CD4-positive, alpha-beta T cell treated with Interleukin-4 for 4 hours (primary cell): Measurements from ENCODE around the gene EXOC3.
"Not testable (repeated sequence)": the region's sequence is repeated elsewhere in the genome, so short reads cannot be mapped to it uniquely, and the experiment has no call there.

Source experiments
- DNase-seq: peaks from one replicate; pipeline ENCODE4 v3.0.0-alpha.2; 2020

Gene EXOC3

DNA sequence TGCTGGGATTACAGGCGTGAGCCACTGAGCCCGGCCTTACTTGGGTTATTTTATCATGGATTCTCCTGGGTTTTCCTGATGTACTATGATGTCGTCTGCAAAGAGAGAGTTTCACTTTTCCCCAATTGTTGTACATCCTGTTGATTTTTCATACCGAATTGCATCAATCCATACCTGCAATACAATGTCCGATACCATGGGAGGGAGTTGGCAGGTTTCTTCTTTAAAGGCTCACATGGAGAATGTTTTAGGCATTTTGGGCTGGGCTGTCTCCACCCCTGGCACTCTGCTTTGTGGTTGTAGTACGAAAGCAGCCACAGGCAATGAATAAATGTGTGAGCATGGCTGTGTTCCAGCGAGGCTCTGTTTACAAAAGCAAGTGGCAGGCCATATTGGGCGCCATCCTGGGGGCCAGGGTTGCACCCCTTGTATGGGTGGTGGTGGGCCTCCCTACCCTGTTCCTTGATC is 35.1 kb upstream of the EXOC3 start:
- no peak for DNase-seq

DNA sequence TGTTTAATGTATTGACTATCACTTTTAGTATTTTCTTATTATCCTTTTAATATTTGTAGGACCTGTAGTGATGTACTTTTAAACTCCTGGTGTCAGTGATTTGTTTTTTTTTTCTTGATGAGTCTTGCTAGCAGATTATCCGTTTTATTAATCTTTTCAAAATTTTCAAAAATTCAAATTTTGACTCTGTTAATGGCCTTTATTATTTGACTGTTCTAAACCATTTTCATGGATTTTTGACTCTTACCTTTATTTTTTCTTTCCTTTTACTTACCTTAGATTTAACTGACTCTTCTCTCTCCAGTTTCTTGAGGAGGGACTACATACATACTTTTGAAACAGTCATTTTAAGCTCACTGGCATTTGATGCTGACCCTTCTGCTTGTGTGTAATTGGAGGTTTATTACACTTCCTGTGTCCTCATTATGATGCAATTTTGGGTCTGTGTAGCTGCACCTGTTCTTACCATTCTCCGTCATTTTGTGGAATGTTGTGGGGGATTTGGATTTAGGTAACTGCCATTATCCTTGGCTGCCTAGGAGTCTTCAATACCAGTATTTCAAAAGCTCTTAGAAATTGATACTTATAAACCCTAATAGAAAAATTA is 32.0 kb upstream of the EXOC3 start:
- DNase-seq = no peak

DNA sequence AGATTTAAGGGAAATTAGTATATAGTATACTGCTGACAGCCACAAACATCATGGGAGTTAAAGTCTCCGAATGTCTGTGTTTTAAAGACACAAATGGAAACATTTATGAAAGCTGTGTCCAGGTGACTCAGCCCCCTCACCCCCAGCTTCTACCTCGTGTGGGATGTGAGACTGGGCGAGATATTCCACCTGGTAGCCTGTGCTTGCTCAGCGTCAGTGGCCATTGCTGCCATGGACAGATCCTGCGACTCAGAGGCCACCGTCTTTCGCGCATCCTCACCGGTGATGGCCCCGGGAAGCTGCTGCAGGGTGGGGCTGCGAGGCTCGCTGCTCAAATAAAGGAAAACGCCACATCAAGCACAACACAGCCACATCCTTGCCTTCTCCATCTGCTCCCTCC is 31.2 kb upstream of the EXOC3 start:
- no peak for DNase-seq

DNA sequence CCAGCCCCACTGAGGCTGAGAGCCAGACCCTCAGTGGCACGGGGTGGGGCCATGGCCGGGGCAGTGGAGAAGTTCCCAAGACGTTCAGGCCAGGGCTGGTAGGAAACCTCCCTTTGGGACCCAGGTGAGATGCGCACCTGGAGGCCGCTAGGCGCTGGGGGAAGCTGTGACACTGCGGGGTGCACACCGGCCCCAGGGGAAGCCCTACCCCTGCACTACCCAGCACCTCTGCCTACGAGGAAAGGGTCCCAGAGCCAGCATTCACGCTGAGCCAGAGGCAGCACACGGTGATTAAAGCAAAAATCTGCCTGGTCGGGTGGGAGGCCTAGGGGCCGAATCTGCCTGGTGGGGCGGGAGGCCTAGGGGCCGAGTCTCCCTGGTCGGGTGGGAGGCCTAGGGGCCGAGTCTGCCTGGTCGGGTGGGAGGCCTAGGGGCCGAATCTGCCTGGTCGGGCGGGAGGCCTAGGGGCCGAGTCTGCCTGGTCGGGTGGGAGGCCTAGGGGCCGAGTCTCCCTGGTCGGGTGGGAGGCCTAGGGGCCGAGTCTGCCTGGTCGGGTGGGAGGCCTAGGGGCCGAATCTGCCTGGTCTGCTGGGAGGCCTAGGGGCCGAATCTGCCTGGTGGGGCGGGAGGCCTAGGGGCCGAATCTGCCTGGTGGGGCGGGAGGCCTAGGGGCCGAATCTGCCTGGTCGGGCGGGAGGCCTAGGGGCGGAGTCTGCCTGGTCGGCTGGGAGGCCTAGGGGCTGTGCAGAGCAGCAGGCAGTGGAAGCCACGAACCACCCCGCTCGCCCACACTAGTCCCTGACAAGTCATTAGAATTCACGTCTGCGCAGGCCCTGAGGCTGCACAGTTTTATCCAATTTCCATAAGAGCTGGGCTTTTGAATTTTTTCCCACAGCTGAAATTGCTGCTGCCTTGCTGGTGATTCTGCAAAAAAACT is 27.7 kb upstream of the EXOC3 start:
- not testable (repeated sequence) for DNase-seq

DNA sequence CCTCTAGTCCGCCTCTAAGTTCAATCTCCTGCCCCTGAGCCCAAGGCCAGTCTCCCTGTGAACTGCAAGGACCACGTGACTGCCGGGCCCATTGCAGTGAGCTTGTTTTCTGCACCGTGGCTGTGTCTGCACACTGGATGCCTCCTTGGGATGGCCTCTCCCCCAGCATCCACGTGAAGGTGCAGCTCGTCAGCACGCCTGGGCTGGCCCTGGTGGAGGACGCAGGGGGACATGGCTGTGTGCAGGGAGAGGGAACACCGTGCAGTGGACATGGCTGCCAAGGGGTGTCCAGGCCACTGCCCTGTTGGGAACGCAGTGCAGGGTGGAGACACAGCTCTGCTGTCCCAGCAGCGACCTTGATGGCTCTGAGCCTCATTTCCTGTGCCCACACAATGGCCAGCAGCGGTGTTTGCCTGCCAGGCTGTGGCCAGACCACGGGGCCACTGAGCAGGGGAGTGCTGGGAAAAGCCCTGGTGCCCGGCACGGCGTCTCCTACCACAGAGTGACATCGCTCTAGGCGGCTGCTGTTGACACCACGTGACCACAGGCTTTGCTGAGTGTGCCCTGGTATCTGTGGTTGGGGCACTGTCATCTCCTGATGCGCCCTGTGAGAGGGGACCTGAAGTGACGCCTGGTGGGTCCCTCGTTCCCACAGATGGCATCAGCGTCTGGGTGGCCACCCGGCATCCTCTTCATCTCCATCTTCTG is 26.9 kb upstream of the EXOC3 start:
- no peak for DNase-seq

DNA sequence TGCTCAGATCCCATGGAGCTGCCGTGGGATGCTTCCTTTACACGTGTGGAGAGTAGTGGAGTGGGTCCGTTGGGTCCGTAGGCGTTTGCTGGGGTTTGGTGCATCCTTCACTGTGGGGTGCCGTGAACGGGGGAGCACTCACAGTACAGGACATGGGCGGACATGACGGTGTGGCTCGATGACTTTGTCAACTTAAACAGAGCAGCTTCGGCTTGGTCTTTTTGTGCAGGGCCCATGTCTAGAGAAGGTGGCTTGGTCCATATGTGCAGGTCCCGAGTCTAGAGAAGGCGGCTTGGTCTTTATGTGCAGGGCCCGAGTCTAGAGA is 26.4 kb upstream of the EXOC3 start:
- DNase-seq = no peak

DNA sequence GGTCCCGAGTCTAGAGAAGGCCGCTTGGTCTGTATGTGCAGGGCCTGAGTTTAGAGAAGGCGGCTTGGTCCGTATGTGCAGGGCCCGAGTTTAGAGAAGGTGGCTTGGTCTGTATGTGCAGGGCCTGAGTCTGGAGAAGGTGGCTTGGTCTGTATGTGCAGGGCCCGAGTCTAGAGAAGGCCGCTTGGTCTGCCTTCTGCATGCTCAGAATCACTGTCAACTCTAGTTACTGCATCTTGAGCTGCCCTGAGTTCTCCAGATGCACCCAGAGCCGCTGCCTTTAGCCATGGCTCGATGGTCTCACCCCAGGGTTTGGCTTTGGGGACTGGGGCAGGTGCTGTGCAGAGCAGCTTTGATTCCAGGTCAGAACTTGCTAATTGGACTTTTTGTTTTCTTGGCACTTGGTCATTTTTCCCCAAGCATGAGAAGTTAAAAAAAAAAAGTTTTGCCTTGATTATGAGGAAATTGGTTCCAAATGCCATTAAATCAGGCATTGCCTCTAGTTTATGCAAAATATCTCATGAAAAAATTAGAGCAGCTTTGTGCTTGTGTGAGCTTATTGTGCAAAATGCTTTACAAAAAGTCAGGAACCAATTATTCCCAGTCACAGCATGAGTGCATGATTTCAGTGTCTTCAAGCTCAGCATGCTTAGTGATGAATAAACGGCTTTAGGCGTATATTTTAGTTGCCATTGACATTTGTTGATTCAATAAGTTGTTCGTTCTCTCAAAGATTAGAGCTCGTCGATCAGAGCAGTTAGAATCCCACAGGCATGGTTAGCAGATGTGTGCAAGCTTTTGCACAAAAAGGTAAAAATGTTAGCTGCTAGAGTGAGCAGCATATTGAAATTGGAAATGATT is 25.4 kb upstream of the EXOC3 start:
- no peak for DNase-seq

DNA sequence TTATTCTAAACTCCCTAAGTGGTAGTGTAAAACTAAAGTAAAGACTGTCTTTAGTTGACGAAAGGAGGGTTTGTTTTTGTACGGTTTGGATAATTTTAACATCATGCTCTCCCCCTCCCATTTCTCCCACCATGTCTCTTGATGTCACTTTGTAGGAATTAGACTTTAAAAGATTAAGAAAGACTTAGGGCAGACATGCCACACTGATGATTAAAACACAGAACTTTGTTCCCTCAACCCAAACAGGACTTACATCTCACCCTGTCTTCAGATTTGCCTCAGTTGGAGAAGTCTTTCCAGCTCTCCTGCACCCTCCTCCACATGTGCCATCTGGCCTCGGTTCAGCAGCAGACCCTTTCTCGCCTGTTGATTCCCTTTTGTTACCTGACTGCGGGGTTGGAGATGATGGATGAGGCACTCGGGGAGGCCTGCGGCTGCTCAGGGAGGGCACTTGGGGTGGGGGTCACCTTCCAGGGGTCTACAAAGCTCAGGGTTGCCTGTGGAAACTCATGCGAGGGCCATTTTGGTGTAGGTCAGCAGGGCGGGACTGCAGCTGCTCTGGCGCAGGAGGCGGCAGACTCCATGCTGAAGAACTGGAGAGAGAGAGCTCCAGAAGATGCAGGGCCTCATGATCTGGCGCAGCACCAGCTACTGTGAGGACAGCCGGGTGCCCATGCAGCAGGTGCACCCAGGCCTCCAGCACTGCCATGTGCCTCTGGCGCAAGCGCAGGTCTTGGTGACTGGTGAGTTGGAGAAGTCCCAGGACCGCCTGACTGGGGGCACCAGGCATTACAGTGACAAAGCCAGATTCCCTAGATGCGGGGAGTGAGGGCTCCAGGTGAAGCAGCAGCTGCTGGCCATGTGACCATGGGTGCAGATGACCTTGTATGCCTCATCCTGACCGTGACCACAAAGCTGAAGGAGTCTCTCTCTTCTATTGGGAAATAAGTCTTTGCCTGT is 24.5 kb upstream of the EXOC3 start:
- no peak for DNase-seq

DNA sequence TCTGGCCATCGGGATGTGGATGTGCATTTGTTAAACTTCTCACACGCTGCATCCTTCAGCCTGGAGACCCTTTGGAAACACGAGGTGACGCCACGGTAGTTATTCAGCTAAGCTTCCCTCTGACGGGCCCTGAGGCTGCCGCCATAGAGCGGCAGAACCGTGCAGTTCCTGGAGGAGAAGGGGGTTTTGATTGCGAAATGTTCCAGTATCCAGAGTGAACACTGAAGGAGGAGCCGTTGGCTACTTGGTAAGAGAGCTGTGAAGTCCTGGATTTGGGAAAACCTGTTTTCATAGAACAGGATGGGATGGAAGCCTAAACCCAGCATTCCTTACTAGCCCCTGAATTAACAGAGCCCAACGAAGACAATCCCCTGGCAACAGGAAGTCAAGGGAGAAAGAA is 23.0 kb upstream of the EXOC3 start:
- DNase-seq = no peak

DNA sequence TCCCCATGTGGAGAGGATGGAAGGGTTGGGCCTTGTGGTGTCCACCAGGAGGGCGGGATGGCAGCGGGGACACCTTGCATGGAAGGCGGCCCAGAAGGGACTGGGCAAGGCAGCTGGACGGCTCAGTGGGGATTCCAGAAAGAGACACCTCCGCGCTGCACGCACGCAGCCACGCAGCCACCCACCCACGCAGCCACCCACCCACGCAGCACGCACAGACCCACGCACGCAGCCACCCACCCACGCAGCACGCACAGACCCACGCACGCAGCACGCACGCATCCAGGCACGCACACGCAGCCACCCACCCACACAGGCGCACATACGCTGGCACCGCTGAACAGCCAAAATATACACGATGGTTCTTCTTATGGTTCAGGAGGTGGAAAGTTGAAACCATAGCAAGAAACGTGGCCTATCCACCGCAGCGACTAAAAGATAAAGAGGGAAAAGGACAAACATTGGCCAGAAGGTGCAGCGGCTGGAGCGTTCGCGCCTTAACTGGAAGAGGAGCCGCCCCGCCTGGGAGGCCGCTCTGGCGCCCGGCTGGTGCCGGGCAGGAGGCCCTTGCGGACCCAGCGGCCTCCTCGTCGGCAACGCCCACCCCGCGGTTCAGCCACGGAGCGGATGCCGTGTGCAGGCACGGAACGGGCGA is 22.2 kb upstream of the EXOC3 start:
- no peak for DNase-seq

DNA sequence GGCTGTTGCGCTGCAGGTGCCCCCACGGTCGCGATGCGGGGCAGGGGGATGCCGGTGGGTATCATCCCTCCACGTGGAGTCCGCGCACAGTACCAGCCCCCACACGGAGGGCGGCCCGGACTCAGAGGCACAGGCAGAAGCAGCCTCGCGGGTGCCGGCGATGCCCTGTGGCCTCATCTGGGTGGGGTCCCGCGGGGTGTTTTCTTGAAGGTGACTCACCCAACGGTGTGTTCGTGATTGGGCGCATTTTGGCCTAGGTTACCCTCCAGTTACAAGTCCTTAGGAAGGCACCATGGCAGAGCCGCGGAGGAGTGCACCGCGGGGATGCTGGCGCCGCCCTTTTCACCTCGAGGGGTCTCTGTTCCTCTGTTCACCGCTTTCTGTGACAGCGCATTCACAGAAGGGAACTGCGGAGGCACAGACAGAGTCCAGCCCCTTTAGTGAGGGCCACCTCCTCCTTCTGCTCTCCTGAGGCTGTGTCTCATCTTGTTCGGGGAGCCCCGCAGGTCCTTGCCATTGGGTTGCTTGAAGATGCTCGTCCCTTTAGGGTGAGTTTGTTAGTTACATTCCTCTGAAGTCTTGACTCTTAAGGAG is 21.6 kb upstream of the EXOC3 start:
- DNase-seq = no peak

DNA sequence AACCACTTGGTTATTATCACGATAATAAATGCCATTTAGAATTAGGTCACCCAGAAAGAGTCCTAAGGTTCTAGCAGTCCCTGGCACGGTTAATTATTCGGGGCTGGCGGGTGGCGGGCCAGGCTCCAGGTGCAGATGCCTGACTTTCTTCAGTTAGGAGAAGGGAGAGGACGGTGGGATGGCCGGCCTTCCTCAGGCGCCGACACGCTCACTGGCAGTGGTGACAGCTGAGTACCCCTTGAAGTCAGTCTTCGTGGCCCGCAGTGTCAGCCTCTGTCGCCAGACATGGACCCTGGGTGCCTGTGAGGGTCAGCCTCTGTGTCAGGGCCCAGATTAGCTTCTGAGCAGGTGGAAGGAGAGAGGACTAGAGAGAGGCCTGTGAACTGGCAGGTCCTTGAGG is 21.1 kb upstream of the EXOC3 start:
- no peak for DNase-seq

DNA sequence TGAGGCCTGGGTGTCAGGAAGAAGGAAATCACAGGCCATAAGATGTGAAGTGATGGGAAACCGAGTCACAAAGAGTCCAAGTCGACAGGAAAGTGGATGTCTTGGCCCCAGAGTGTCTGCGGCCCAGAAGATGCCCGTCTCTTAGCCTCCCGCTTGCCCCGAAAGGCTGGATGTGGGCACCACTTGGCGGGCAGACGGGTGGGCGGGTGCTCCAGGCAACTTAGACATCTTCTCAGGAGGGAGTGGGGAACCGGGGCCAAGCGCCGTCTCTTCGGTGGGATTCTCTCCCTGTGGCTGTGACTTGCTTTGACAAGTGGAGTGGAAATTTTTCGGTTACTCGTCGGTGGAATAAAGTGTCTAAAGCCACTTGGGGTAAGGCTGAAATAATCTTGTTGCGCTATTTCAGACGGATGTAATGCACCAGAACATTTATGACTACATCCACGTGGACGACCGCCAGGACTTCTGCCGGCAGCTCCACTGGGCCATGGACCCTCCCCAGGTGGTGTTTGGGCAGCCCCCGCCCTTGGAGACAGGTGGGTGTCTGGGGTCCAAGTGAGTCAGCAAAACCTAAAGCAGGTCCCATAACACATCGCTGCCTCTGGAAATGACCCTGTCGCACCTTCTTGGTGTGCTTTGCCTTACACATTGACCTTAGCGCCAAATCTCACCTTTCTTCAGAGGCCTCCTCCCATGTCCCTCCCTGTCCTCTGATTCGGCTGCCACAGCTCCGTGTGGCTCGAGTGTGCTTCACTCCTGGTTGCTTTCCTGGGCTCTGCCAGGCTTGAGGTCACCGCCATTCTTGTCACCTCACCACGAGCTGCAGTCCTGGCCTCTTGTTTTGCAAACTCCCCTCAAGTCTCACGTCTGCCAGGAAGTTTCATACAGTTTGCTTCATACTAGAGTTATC is 20.4 kb upstream of the EXOC3 start:
- no peak for DNase-seq

DNA sequence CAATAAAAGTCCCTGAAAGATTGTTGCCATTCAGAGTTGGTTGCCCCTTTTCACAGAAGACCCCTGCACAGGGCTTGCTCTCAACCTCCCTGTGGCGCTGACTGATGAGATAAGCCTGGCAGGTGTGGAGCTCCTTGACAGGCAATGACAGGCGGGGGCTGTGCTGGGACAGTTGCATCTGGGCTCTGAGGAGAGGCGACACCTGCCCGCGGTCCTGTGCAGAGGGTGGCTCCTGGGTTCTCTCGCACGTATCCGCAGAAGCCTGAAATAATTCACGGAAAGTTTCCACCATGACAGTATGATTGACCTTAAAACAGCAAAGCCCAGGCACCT is 19.8 kb upstream of the EXOC3 start:
- no peak for DNase-seq

DNA sequence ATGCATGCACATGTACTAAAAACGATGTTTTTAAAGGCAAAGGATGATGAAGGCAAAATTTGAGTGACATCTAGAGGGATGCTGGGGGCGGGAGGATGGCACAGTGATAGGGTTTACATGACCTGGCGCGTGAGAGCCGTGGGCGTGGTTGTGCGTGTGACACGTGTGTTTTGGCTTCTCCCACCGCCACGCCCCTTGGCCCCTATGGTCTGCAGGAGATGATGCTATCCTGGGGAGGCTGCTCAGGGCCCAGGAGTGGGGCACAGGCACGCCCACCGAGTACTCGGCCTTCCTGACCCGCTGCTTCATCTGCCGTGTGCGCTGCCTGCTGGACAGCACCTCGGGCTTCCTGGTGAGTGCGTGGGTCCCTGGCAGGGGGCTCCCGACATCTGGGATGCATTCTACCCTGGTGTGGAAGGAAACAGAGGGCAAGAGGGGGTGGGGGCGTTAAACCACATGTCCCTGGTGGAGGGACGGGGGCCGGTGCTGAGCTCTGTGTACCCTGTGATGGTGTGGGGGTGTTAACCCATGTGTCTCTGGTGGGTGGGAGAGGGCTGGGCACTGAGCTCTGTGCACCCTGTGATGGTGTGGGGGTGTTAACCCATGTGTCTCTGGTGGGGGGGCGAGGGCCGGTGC is 19.2 kb upstream of the EXOC3 start:
- no peak for DNase-seq

DNA sequence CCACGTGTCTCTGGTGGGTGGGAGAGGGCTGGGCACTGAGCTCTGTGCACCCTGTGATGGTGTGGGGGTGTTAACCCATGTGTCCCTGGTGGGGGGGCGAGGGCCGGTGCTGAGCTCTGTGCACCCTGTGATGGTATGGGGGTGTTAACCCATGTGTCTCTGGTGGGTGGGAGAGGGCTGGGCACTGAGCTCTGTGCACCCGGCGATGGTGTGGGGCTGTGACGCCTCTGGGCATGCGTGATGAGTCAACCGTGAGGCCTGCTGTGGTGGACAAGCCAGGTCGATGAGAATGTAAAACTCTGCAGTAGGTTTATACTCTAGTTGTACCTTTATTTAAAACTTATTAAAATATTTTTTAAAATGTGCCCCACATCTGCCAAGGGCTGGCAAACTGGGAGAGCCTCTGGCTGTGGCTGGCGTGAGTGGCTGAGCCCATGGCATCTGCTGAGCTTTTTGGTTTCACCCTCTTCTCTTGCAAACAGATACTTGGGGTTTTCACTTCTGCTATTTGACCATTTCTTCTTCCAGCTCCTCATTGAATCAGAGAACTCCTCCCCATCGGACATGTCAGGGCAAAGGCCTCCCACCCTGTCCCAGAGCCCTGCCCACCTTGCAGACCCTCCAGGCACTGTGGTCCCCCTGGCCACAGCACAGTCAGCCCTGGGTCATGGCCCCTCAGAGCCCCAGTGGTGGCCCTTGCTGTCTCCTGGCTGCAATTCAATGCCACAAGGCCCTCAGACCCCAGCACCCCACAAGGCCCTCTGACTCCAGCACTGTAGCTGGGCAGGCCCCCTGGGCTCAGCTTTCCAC is 18.5 kb upstream of the EXOC3 start:
- no peak for DNase-seq

DNA sequence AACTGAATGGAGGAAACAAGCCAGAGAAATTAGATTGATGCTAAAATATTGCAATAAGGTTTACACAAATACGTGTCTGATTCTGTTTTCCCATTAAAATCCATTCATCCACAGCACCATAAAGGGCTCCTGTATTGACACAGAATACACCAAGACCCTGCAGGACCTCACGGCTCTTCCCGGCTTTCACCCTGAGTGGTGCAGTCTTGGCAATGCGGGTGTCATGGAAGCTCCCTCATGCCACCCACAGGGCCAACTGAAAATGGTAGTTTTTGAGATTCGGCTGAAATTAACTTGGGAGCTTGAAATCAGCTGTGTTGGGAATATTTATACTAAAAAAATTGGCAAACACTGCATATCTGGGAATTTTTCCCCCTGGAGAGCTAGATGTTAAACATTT is 17.3 kb upstream of the EXOC3 start:
- DNase-seq = no peak

DNA sequence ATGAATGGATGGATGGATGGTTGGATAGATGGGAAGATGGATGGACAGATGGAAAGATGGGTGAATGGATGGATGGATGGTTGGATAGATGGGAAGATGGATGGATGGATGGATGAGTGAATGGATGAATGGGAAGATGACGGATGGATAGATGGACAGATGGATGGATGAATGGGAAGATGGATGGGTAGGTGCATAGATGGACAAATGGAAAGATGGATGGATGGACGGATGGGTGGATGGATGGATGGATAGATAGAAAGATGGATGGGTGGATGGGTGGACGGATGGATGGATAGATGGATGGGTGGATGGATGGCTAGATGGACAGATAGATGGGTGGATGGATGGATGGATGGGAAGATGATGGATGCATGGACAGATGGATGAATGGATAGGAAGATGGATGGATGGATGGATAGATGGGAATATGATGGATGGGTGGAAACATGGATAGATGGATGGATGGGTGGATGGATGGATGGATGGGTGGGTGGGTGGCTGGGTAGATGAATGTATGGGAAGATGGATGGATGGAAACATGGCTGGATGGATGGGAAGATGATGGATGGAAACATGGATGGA is 16.5 kb upstream of the EXOC3 start:
- DNase-seq = no peak
